Peyer's patch (tissue), 4 donors: Measurements from ENCODE around the gene VCX.

Experiments
- POLR2A ChIP-seq, 2 donors: fragments of 450-650 bp; IDR thresholded peaks; one replicate each; pipeline ENCODE4 v1.5.1; 2017; ENCODE audit warnings: antibody characterized with exemption in 2 of 2, mild to moderate bottlenecking in 2 of 2, moderate library complexity in 2 of 2
- TF ChIP-seq, protein P1 (sequence below), 6 experiments: fragments of 450-650 bp in 4 of 6; fragments of 200-600 bp in 2 of 6; sonication (generic) in 1 of 6; IDR thresholded peaks; one replicate each; pipeline ENCODE4 v1.5.1; 2017 to 2019; ENCODE audit warnings: antibody characterized with exemption in 6 of 6, mild to moderate bottlenecking in 3 of 6, moderate library complexity in 1 of 6

DNA sequence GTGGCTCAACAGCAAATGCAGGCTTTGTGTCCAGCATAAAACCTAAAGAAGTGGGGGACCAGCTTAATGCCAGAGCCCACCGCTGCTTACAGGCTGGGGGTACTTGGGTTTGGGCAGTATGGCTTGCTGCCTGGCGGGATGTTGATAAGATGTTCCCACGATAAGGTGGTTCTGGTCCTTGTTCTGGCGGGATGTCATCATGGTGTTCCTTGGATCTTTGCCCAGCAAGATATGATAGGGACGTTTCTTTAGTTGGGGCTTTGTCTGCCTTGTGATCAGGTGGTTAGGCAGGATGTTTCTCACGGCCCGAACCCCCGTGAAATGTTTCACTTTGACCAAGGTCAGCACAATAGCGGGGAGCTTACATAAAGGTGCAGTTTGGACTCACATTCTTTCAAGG lies 49.0 kb downstream of the VCX start:
- TF ChIP-seq, protein P1, sequence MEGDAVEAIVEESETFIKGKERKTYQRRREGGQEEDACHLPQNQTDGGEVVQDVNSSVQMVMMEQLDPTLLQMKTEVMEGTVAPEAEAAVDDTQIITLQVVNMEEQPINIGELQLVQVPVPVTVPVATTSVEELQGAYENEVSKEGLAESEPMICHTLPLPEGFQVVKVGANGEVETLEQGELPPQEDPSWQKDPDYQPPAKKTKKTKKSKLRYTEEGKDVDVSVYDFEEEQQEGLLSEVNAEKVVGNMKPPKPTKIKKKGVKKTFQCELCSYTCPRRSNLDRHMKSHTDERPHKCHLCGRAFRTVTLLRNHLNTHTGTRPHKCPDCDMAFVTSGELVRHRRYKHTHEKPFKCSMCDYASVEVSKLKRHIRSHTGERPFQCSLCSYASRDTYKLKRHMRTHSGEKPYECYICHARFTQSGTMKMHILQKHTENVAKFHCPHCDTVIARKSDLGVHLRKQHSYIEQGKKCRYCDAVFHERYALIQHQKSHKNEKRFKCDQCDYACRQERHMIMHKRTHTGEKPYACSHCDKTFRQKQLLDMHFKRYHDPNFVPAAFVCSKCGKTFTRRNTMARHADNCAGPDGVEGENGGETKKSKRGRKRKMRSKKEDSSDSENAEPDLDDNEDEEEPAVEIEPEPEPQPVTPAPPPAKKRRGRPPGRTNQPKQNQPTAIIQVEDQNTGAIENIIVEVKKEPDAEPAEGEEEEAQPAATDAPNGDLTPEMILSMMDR (IDR thresholded peaks at IDR 0.05) = no peak
- TF ChIP-seq POLR2A (IDR thresholded peaks at IDR 0.05) = no peak
